ENCODE data around the gene TMEM156. TPM values are rescaled to one million over a fixed set of nuclear protein-coding genes. Genes with fewer than 3 reads are reported as not detected.

The TMEM156 gene, protein sequence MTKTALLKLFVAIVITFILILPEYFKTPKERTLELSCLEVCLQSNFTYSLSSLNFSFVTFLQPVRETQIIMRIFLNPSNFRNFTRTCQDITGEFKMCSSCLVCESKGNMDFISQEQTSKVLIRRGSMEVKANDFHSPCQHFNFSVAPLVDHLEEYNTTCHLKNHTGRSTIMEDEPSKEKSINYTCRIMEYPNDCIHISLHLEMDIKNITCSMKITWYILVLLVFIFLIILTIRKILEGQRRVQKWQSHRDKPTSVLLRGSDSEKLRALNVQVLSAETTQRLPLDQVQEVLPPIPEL
- not detected in 2 replicates for total RNA-seq (2014; rRNA removed; shearing (Covaris generic))

DNA sequence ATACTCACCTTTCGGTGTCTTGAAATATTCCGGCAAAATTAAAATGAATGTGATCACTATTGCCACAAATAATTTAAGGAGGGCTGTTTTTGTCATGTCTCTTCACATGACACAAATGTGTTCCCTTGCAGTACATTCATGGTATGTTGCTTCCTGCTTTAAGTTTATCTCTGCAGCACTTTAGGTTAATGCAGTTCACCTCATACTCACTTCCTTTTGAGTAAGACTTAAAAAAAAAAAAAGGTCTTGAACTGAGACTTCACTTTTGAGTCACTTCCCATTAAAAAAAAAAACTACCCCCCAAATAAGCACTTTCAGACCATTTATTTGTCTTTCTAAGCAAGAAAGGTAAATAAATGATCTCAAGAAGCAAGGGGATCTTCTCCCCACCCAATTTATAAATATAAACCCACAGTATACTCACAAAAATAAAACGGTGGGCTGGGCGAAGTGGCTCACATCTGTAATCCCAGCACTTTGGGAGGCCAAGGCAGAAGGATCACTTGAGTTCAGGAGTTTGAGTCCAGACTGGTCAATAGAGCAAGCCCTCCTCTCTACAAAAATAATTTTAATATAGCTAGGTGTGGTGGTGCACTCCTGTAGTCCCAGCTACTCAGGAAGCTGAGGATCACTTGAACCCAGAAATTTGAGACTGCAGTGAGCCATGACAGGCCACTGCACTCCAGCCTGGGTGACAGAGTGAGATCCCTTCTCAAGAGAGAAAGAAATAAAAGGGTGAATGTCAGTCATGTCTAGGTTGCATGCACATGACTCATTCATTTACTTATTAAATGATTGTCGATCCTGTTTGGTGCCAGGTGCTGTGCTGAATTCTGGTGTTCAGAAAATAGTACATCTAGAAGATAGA is at the start of gene TMEM156:
TSS of gene TMEM156 (minus strand) at position 192 of the 868 bp plus-strand sequence. CDS start at position 96, 96 bp downstream.
- peak; percentile 45 for DNase-seq (ENCODE audit: low spot score)

DNA sequence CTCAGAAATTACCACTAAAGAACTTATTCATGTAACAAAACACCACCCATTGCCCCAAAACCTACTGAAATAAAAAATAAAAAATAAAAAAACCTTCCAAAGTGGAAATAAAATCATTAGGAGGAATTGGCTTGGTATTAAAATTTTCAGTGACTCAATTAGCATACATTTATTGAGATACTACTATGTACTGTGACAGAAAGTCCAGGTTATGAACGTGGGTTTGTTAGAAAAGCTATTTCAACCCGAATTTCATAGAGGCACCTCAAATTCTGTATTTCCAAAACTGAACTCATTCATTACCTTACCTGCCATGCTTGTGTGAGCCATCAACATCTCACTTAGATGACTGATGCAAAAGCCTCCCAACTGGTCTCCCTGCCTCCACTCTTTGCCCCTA is 46.6 kb upstream of the TMEM156 start:
- no peak for DNase-seq (ENCODE audit: low spot score)

DNA sequence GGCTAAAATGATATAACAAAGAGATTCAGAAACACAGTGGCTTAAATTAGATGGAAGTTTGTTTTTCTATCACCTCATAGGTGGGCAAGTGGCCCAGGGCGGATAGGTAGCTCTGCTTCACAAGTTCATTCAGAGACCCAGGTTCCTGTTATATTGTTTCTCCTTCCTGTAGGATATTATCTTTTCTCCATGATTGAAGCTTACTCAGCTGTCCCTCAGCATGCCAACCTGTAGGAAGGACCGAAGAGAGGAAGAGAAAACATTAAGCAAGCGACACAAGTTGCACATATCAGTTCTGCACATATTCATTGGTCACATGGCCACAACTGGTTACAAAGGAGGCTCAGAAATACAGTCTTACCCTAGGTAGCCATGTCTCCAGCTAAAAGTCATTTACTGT is 36.7 kb upstream of the TMEM156 start:
- no peak for DNase-seq (ENCODE audit: low spot score)

DNA sequence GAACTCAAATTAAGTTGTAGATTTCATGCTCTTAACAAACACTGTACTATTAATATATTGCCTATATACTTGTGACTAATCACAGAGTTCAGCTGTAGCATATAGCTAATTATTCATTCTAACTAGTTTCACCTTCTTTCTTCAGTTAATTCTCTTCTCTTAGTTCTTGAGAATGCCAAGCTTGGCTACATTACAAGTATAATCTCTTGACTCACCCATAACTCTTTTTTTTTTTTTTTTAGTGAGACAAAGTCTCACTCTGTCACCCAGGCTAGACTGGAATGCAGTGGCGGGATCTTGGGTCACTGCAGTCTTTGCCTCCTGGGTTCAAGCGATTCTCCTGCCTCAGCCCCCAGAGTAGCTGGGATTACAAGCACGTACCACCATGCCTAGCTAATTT is 35.2 kb upstream of the TMEM156 start:
- DNase-seq (ENCODE audit: low spot score), result no peak

DNA sequence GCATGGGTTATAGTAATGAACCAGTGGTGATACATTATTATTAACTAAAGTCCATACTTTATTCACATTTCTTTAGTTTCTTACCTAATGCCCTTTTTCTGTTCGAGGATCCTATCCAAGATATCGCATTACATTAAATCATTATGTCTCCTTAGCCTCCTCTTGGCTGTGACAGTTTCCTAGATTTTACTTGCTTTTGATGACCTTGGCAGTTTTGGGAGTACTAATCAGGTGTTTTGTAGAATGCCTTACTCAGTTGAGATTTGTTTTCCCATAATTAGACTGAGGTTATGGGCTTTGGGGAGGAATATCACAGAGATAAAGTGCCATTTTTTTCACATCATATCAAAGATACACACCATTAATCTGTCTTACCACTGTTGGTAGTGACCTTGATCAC is 34.8 kb upstream of the TMEM156 start:
- DNase-seq (ENCODE audit: low spot score), result no peak

DNA sequence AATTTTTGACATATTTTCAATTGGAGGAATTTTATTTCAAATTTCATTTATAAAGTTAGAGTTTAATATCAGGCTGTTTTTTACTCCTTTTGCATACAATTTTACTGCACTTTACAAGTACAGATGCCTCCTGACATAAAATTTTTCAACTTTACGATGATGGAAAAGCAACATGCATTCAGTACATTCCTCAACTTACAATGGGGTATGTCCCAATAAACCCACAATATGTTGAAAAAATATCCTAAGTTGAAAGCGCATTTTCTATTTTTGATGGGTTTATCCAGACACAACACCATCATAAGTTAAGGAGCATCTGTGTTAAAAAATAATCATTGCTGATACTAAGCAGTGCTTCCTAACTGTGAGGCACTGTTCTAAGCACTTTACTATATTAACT is 34.2 kb upstream of the TMEM156 start:
- no peak for DNase-seq (ENCODE audit: low spot score)

DNA sequence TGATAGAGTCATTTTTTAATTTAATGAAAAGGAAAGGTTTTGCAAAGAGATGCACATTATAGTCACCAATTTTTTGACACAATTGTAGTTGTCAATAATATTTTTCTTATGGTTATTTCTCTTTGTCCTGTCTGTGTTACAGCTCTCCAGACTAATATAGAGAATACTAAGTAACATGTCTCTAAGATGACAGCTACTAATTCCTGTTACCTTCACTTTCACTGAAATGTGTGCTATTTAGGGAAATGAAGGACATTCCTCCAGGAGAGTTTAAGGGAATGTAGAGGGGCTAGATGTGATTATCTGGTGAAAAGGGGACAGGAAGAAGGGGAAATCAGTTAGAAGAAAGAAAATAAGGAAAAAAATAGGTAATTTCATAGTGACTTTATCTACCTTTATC is 31.2 kb upstream of the TMEM156 start:
- DNase-seq (ENCODE audit: low spot score), result no peak

DNA sequence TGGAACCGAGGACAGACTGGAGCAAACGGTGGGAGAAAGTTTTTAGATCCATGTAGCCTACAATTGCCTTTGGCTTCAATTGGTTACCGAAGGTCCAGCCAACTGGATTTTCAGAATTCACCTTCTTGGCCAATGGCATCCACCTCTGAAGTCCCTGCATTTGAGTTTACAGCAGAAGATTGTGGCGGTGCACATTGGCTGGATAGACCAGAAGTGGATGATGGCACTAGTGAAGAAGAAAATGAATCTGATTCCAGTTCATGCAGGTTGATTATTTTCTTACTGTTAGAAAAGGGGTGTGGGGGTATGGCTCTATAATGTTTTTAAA is 30.5 kb upstream of the TMEM156 start:
- DNase-seq (ENCODE audit: low spot score), result no peak

DNA sequence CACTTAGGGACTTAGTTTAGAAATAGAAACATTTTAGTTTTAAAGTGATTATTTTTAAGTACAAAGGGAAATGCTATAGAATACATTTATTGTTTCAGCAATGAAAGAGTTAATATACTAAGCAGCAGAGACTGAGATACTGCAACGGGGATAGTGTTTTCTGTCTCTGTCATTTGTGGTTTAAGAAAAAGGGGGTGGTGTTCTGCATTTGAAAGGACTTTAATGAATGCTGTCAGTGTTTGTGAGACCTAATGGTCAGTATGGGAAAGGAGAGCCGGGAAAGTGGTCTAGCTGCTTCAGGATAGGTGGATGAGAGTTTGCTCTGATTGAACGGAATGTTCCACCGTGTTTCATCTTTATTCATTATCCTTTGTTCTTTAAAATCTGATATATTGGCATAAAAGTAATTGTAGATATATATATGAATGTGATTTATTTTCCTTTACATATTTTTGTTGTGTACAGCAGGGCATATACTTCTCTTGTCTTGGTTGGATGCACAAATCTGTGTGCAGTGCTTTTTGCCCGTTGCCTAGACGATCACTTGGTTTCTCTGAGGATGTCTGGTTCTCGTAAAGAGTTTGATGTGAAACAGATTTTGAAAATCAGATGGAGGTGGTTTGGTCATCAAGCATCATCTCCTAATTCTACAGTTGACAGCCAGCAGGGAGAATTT is 30.0 kb upstream of the TMEM156 start, which contains the start of gene KLHL5:
TSS of gene KLHL5 (plus strand) at position 139 of the 676 bp plus-strand sequence. CDS start at position 560, 421 bp downstream.
- DNase-seq (ENCODE audit: low spot score), result no peak

DNA sequence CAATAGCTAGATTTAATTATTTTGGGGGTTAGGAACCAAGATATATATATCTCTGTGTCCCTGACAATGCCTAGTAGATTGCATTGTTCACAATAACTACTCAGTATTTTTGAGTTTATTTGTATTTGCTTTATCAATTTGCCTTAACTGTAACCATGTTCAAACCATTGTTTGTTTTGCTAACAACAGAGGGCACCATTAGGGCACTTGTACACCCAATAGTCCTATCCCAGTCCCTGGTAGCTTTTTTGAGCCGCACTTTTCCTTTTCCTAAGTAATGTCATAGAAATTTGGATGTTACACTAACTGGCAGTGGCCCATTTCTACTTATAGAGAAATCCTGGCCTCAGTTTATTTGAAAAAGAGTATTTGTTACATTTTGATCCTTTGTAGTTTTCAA is 29.2 kb upstream of the TMEM156 start:
- DNase-seq (ENCODE audit: low spot score), result no peak

DNA sequence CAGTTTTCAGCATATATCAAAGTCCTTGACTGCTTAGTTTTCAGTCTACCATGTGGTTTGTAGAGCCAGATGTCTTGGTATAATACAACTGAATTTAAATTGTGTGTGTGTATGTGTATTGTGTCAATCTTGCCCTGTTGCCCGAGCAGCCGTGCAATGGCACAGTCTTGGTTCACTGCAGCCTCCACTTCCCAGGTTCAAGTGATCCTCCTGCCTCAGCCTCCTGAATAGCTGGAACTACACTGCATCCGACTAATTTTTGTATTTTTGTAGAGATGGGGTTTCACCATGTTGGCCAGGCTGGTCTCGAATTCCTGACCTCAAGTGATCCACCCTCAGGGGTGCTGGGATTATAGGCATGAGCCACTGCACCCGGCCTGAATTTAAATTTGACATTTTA is 23.8 kb upstream of the TMEM156 start:
- no peak for DNase-seq (ENCODE audit: low spot score)

DNA sequence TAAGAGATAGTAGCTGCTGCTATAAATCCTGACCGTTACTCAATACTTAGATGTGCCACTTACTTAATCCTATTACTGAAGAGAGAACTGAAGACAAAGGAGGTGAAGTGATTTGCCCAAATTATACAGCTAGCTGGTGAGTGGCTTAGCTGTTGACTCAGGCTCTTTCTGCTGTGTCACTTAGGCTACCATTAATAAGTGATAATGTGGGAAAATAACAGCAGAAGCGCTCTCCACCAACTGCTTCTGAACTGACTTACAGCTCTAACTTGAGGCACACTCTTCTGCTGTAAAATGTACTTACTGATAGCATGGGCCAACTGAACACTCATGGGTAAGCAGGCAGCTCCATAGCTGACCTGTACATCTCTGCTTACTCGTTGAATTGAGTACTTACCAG is 22.3 kb upstream of the TMEM156 start:
- no peak for DNase-seq (ENCODE audit: low spot score)

DNA sequence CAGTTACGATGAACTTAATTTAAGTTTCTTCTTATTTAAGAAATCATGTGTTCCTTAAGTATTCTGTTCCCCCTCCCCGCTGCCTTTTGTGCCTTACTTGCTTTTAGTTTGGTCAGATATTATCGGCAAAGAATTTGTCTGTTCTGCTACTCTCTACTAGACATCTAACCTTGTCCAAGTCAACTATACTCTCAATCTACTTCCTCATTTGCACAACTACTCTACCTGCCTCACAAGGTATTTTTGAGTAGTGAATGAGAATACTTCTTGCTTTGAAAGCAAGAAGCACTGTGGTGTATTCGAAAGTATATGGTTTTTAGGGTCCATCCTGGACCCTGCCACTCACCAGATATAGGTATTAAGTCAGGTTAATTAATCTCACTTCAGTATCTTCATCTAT is 21.8 kb upstream of the TMEM156 start:
- no peak for DNase-seq (ENCODE audit: low spot score)

DNA sequence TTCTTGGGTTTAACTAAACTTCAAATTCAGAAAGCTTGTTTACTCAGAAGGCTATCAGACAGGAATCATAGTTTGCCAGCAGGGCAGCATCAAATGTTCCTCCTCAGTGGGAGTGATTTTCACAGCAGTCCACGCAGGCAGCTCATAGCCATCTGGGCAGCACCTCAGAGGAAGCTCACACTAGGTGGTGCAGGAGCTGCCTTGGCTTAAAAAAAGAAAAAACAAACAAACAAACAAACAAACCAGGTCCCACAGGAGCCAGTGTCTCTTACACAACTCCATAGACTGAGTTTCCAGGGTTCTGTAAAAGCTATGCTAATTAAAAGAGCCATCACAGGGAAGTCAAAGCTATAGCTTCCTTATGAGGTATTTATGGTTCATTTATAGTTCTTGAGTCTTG is 19.3 kb upstream of the TMEM156 start:
- DNase-seq (ENCODE audit: low spot score), result no peak

DNA sequence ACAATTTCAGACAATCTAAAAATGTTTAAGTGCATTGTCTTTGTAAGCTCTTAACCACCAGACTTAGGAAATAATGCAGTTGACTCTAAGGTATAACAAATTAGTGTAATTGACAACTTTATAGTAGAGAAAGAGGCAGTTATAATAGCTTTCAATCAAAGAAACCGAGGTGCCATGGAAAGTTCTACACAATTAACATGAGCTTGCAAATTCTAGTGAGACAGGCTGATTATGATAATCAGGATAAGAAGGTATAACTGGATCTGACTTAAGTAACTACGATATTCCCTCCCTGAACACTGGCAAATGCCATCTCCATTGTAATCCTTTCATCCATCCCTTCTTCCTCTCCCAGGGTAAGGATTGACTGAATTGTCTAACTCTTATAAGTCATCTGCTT is 18.4 kb upstream of the TMEM156 start:
- DNase-seq (ENCODE audit: low spot score), result no peak

DNA sequence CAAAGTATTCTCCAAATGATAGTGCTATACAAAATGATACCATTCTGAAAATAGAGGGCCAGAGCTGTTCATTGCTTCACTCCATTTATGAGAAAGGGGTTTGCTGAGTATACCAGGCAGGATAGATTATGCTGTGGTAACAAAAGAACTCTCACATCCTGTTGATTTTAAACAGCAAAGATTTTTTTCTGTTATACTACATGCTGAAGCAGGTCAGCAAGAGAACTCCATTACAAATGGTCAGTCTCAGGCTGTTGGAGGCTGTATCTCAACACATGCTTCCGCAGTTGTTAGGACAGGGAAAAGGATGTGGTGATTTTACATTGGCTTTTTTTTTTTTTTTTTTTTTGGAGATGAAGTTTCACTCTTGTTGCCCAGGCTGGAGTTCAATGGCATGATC is 16.1 kb upstream of the TMEM156 start:
- DNase-seq (ENCODE audit: low spot score), result no peak

DNA sequence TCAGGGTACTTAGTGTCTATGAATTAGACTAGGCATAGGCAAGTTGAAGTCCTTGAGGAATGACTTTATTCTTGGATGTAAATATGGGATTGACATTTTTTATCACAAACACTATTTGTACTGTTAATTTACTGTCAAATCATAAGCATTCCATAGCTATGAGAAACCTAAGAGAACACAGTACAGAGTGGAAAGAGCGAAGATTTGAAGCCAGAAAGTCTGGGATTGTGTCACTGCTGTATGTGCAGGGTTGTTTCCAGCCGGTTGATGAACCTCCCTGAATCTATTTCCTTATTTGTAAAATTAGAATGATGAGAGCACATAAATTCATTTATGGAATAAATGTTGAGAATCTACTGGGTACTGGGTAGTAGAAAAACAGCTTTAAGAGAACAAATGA is 15.5 kb upstream of the TMEM156 start:
- DNase-seq (ENCODE audit: low spot score), result no peak

DNA sequence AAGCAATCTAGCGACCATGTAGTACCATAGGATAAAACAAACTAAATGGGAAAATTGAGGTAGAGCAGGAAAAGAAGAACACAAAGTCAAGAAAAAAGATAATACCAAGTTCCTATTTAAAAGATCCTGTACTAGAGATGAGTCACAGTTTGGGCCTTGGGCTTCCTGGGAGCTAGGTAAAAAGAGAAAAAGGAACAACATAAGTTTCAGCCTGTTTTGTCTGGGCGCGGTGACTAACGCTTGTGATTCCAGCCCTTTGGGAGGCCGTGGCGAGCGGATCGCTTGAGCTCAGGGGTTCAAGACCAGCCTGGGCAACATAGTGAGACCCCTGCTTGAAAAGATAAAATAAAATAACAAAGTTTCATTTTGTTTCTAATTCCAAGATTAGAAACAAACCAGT is 14.0 kb upstream of the TMEM156 start:
- no peak for DNase-seq (ENCODE audit: low spot score)

DNA sequence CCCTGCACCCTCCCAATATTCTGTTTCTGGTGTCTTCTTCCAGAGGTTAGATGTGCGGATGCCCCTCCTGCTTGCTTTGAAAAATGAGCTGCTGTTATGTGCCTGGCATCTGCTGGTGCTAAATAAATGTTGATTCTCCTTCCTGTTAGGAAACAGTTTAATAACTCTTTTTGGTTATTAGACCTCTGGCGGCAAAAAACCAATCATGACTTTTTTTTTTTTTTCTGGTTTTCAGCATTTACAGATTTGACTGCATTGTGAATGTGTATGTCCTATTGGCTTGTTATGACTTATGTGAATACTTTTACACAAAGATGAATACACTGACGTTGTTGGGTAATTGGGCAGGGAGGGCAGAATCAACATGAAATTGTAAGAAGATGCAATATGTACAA is 13.6 kb upstream of the TMEM156 start:
- DNase-seq (ENCODE audit: low spot score), result no peak

DNA sequence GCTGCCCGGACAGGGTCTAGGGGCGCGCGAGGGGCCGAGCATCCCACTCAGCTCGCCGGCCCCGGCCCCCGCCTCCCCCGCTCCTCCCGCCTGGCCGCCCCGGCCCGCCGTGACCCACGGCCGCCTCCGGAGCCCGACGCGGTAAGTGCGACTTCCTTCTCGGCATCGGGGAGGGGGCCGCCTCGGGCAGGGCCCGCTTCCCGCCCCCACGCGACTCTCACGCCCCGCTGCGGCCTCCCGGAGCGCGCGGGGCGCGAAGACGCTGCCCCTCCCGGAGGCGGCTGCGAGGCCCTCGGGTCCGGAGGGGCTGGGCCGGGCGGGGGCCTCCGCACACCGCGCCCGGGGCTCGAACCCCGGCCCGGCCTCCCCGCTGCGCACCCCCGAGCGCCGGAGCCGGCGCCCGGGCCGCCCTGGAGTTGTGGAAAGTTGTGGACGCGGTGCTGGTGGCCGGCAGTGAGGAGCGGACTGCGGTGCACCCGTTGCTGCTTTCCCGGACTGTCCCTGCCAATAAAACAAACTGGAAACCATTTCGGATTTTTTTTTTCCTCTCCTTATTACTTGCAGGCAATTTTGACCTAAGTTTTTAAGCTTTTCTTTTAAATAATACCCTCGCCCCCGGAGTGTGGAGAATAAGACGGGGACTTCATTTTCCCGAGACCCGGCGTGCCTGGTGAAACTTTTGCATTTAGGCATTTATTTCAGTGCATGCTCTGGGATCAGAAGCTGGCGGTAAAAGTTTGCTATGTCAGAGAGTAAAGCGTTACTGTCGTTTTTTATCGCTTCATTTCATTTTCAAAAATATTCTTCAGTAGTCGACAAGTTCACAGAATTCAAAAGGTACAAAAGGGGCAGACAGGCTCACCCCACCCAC is 13.0 kb upstream of the TMEM156 start:
- no peak for DNase-seq (ENCODE audit: low spot score)

DNA sequence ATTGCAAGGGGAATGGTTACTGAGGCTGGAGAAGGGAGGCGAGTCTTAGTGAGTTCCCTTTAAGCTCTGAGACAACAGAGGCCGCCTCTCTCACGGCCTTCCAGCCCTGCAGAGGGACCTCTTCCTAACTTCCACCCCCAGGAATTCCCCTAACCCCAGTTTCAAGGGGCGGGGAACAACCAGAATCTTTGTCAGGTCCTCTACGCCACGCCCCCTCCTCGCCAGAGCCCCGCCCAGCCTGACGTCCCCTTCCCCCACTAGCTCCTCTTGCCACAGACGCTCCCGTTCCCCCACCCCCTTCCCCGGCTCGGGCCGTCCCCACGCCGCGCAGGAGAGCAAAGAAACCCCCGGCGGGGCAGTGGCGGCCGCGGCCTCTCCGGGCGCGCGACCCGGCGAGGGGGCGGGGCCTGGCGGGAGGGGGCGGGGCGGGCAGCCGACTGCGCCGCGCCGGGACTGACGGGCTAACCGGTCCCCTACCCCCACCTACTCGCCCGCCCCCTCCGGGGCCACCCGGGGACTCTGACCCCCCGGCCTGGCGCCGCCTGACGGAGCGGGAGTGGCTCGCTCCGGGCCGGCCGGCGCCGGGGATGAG is 12.3 kb upstream of the TMEM156 start:
- DNase-seq (ENCODE audit: low spot score), result peak; percentile 54

All from HT-29 (cell line).